T-cell (primary cell): ENCODE results near the gene ALX4. TPM values are rescaled to one million over a fixed set of nuclear protein-coding genes. Genes with fewer than 3 reads are reported as not detected.

Experiments used
- ATAC-seq, 4 experiments: fragments of 200-7000 bp in 3 of 4; fragments of 150-1000 bp in 1 of 4; cut with Tn5 transposase; replicated peaks in 1 of 4; 1 replicate in 3 of 4; 2 replicates in 1 of 4; pipeline ENCODE4 v1.10.0; 2021; ENCODE audit warnings: moderate library complexity in 3 of 4, mild to moderate bottlenecking in 2 of 4, moderate number of reproducible peaks in 1 of 4
- CTCF ChIA-PET, 2 donors: fragments of 300-600 bp; sonication (Branson Sonifier 250); formaldehyde crosslinking; loops; one replicate each; lab custom pipeline; 2022; ENCODE audit warnings: antibody characterized with exemption in 2 of 2; lab: Charles Lee
- POLR2A ChIA-PET, 2 donors: fragments of 300-600 bp; sonication (Branson Sonifier 250); formaldehyde crosslinking; loops; one replicate each; lab custom pipeline; 2022; ENCODE audit warnings: antibody characterized with exemption in 2 of 2; lab: Charles Lee
- DNase-seq, 35 experiments: peaks; one replicate each; pipeline versions ENCODE4 v3.0.0 to v3.0.0-alpha.2; 2013 to 2023
- H3K27ac ChIP-seq: one replicate; pipeline ENCODE4 v1.5.1; 2013; ENCODE audit warnings: low read length
- H3K27me3 ChIP-seq, 2 experiments: replicated peaks in 1 of 2; 1 replicate in 1 of 2; 2 replicates in 1 of 2; pipeline versions ENCODE4 v1.6.1 to v1.7.0; 2013; ENCODE audit warnings: low read length in 1 of 2, mixed read lengths in 1 of 2; ENCODE audit not compliant: control insufficient read depth in 2 of 2, insufficient read depth in 2 of 2; ENCODE audit errors: extremely low read depth in 1 of 2
- H3K36me3 ChIP-seq, 2 donors: 1 replicate in 1 of 2; 2 replicates in 1 of 2; pipeline versions ENCODE4 v1.6.1 to v1.7.0; 2013; ENCODE audit warnings: low read length in 1 of 2; ENCODE audit not compliant: control insufficient read depth in 2 of 2, insufficient read depth in 1 of 2; ENCODE audit errors: extremely low read depth in 1 of 2
- H3K4me1 ChIP-seq, 2 experiments: 1 replicate in 1 of 2; 2 replicates in 1 of 2; pipeline versions ENCODE4 v1.6.1 to v1.7.0; 2013; ENCODE audit warnings: low read length in 2 of 2, mixed read lengths in 1 of 2; ENCODE audit not compliant: insufficient read depth in 2 of 2, control insufficient read depth in 1 of 2; ENCODE audit errors: extremely low read depth in 1 of 2
- H3K4me3 ChIP-seq, 2 donors: 1 replicate in 1 of 2; 2 replicates in 1 of 2; pipeline versions ENCODE4 v1.5.1 to v1.7.0; 2013; ENCODE audit warnings: mild to moderate bottlenecking in 2 of 2, low read length in 1 of 2, moderate library complexity in 1 of 2; ENCODE audit not compliant: control insufficient read depth in 1 of 2; ENCODE audit errors: extremely low read depth in 1 of 2
- H3K9me3 ChIP-seq: 2 replicates; pipeline ENCODE4 v1.7.0; 2013
- H3K27ac Mint-ChIP-seq, 2 donors: one replicate each; pipeline ENCODE4 v1.8.0; 2020 to 2021; ENCODE audit warnings: mild to moderate bottlenecking in 2 of 2, mixed read lengths in 2 of 2
- H3K27me3 Mint-ChIP-seq, 2 donors: one replicate each; pipeline ENCODE4 v1.8.0; 2021 to 2022; ENCODE audit warnings: mixed read lengths in 2 of 2
- H3K36me3 Mint-ChIP-seq: one replicate; pipeline ENCODE4 v1.8.0; 2021; ENCODE audit warnings: mixed read lengths
- H3K4me1 Mint-ChIP-seq, 3 donors: one replicate each; pipeline ENCODE4 v1.8.0; 2020 to 2022; ENCODE audit warnings: mixed read lengths in 3 of 3, mild to moderate bottlenecking in 1 of 3
- H3K4me3 Mint-ChIP-seq, 3 donors: one replicate each; pipeline ENCODE4 v1.8.0; 2020 to 2022; ENCODE audit warnings: mild to moderate bottlenecking in 3 of 3, mixed read lengths in 3 of 3, moderate library complexity in 3 of 3
- H3K9me3 Mint-ChIP-seq, 3 donors: one replicate each; pipeline ENCODE4 v1.8.0; 2020 to 2022; ENCODE audit warnings: mixed read lengths in 3 of 3
- WGBS: methylation state at CpG from one replicate; pipeline ENCODE4 v1.1.5; 2013; ENCODE audit warnings: missing lambda C conversion rate; ENCODE audit not compliant: insufficient coverage; 5-methylcytosine and 5-hydroxymethylcytosine counted together
- total RNA-seq, 35 experiments: library from RNA in 6 of 35; stranded (reverse) in 6 of 35; fragments of 120-200 nt in 1 of 35; gene quantifications; one replicate each; pipeline versions ENCODE4 v1.2.1 to v1.2.4 and lab custom pipeline; 2013 to 2026

ALX4 gene
- total RNA-seq, 5 donors from 2014 or later (not counting 1 experiment from before 2014, with no cell fraction given), result not detected

GRCh38 chr11:44320289-44320973 lies 10.5 kb upstream of the ALX4 start:
- H3K4me1 Mint-ChIP-seq, result peaks cover 5 to 21% (median 19%) of the 10 kb centered on the region in 3 donors
- ChIA-PET POLR2A (no interaction called here), CTCF (interaction anchor here in 1 of 2 donors (0.6 kb wide), 1 partner anchor 22 kb away, joined by 3 read pairs; no protein-coding TSS in a partner anchor)
- WGBS, result 13% methylated on average over 15 of the region's 20 CpGs
- peak overlapping the region in 1 of 3 donors; percentile 15 for H3K4me3 Mint-ChIP-seq
- Histone ChIP-seq H3K9me3 (no peaks in the 10 kb centered on the region), H3K27me3 (peaks cover 25 to 77% of the 10 kb centered on the region in 2 experiments), H3K36me3 (no peaks in the 10 kb centered on the region), H3K4me3 (no peak overlapping the region), H3K4me1 (peaks cover 0 to 14% of the 10 kb centered on the region in 2 experiments), H3K27ac (no peak overlapping the region)
- no peaks in the 10 kb centered on the region for H3K9me3 Mint-ChIP-seq
- no peaks in the 10 kb centered on the region for H3K36me3 Mint-ChIP-seq
- H3K27ac Mint-ChIP-seq, result no peak overlapping the region
- ATAC-seq (no peak), DNase-seq (no peak)
- peaks cover 72 to 90% of the 10 kb centered on the region in 2 donors for H3K27me3 Mint-ChIP-seq

- Histone ChIP-seq H3K27me3 (peaks cover 28 to 81% of the 10 kb centered on the region in 2 experiments), H3K4me1 (peaks cover 0 to 14% of the 10 kb centered on the region in 2 experiments), H3K9me3 (no peaks in the 10 kb centered on the region), H3K4me3 (no peak overlapping the region), H3K36me3 (no peaks in the 10 kb centered on the region), H3K27ac (no peak overlapping the region)
- CTCF ChIA-PET, result no interaction called here
- peaks cover 5 to 21% (median 21%) of the 10 kb centered on the region in 3 donors for H3K4me1 Mint-ChIP-seq
- H3K27me3 Mint-ChIP-seq, result peaks cover 74 to 90% of the 10 kb centered on the region in 2 donors
- H3K27ac Mint-ChIP-seq, result no peak overlapping the region
- DNase-seq (no peak), ATAC-seq (no peak)
- H3K36me3 Mint-ChIP-seq, result no peaks in the 10 kb centered on the region
- H3K9me3 Mint-ChIP-seq, result no peaks in the 10 kb centered on the region
- POLR2A ChIA-PET, result no interaction called here
- no peak overlapping the region for H3K4me3 Mint-ChIP-seq
- 4% methylated on average over 44 of the region's 53 CpGs for WGBS
Measured at GRCh38 chr11:44319552-44320288, 9.8 kb upstream of the ALX4 start.

GRCh38 chr11:44319170-44319551 lies 9.2 kb upstream of the ALX4 start:
- DNase-seq (no peak), ATAC-seq (no peak)
- H3K27me3 Mint-ChIP-seq, result peaks cover 76 to 90% of the 10 kb centered on the region in 2 donors
- H3K9me3 ChIP-seq, result no peaks in the 10 kb centered on the region
- peaks cover 0 to 14% of the 10 kb centered on the region in 2 experiments for H3K4me1 ChIP-seq
- H3K9me3 Mint-ChIP-seq, result no peaks in the 10 kb centered on the region
- no peak overlapping the region for H3K27ac Mint-ChIP-seq
- 0% methylated on average over 10 of the region's 15 CpGs for WGBS
- H3K36me3 Mint-ChIP-seq, result no peaks in the 10 kb centered on the region
- no peak overlapping the region for H3K27ac ChIP-seq
- ChIA-PET CTCF (no interaction called here), POLR2A (no interaction called here)
- H3K4me1 Mint-ChIP-seq, result peaks cover 5 to 21% (median 21%) of the 10 kb centered on the region in 3 donors
- no peaks in the 10 kb centered on the region for H3K36me3 ChIP-seq
- no peak overlapping the region for H3K4me3 ChIP-seq
- H3K27me3 ChIP-seq, result peaks cover 30 to 83% of the 10 kb centered on the region in 2 experiments
- H3K4me3 Mint-ChIP-seq, result no peak overlapping the region

GRCh38 chr11:44318369-44318768 lies 8.4 kb upstream of the ALX4 start:
- DNase-seq (no peak), ATAC-seq (no peak)
- H3K4me3 Mint-ChIP-seq, result peak overlapping the region in 1 of 3 donors; percentile 52
- CTCF ChIA-PET, result no interaction called here
- H3K36me3 Mint-ChIP-seq, result no peaks in the 10 kb centered on the region
- peaks cover 0 to 14% of the 10 kb centered on the region in 2 experiments for H3K4me1 ChIP-seq
- no peak overlapping the region for H3K4me3 ChIP-seq
- H3K27ac ChIP-seq, result no peak overlapping the region
- no peaks in the 10 kb centered on the region for H3K9me3 Mint-ChIP-seq
- 33% methylated on average over 1 of the region's 2 CpGs for WGBS
- peaks cover 35 to 83% of the 10 kb centered on the region in 2 experiments for H3K27me3 ChIP-seq
- H3K4me1 Mint-ChIP-seq, result peaks cover 5 to 21% (median 21%) of the 10 kb centered on the region in 3 donors
- peaks cover 76 to 92% of the 10 kb centered on the region in 2 donors for H3K27me3 Mint-ChIP-seq
- POLR2A ChIA-PET, result no interaction called here
- H3K36me3 ChIP-seq, result no peaks in the 10 kb centered on the region
- H3K9me3 ChIP-seq, result no peaks in the 10 kb centered on the region
- H3K27ac Mint-ChIP-seq, result no peak overlapping the region

GRCh38 chr11:44316659-44317240 lies 6.8 kb upstream of the ALX4 start:
- Mint-ChIP-seq H3K36me3 (no peaks in the 10 kb centered on the region), H3K4me3 (peak overlapping the region; percentile 24 to 55 (median 36)), H3K27me3 (peaks cover 76 to 93% of the 10 kb centered on the region in 2 donors), H3K9me3 (no peaks in the 10 kb centered on the region), H3K4me1 (peaks cover 5 to 23% (median 21%) of the 10 kb centered on the region in 3 donors), H3K27ac (no peak overlapping the region)
- Histone ChIP-seq H3K27me3 (peaks cover 33 to 89% of the 10 kb centered on the region in 2 experiments), H3K4me1 (peaks cover 0 to 14% of the 10 kb centered on the region in 2 experiments), H3K4me3 (peak overlapping the region; percentile 11 to 36), H3K36me3 (no peaks in the 10 kb centered on the region), H3K27ac (no peak overlapping the region), H3K9me3 (no peaks in the 10 kb centered on the region)
- DNase-seq (no peak), ATAC-seq (no peak)
- ChIA-PET POLR2A (no interaction called here), CTCF (no interaction called here)
- 5% methylated on average over 43 of the region's 44 CpGs for WGBS

GRCh38 chr11:44315947-44316658 lies 6.2 kb upstream of the ALX4 start:
- H3K9me3 ChIP-seq, result no peaks in the 10 kb centered on the region
- H3K27ac Mint-ChIP-seq, result no peak overlapping the region

More at GRCh38 chr11:44315947-44316658, 6.2 kb upstream of the ALX4 start:
- Mint-ChIP-seq H3K27me3 (peaks cover 74 to 93% of the 10 kb centered on the region in 2 donors), H3K36me3 (no peaks in the 10 kb centered on the region), H3K4me1 (peaks cover 5 to 24% (median 21%) of the 10 kb centered on the region in 3 donors), H3K9me3 (no peaks in the 10 kb centered on the region), H3K4me3 (peak overlapping the region in 2 of 3 donors; percentile 36 to 55)
- peak overlapping the region in 1 of 2 donors; percentile 36 for H3K4me3 ChIP-seq
- WGBS, result 7% methylated on average over 59 of the region's 63 CpGs
- POLR2A ChIA-PET, result no interaction called here
- ATAC-seq (no peak), DNase-seq (no peak)
- CTCF ChIA-PET, result no interaction called here
- peaks cover 30 to 93% of the 10 kb centered on the region in 2 experiments for H3K27me3 ChIP-seq
- H3K36me3 ChIP-seq, result no peaks in the 10 kb centered on the region
- peaks cover 0 to 14% of the 10 kb centered on the region in 2 experiments for H3K4me1 ChIP-seq
- no peak overlapping the region for H3K27ac ChIP-seq
